ENCODE results near the gene SECTM1.

Gene SECTM1

GRCh38 chr17:82302568-82302963 is 31.0 kb downstream of the SECTM1 start:
- no peaks in the 10 kb centered on the region for H3K27me3 ChIP-seq (ENCODE audit: control insufficient read depth, insufficient read depth, low read length)
- H3K9ac ChIP-seq (ENCODE audit: low read depth, low read length), result no peak overlapping the region
- no peaks in the 10 kb centered on the region for H3K9me3 ChIP-seq (ENCODE audit: control insufficient read depth, insufficient read depth, low read length)
- H3K36me3 ChIP-seq (ENCODE audit: control insufficient read depth, insufficient read depth, low read length), result no peaks in the 10 kb centered on the region
- no peaks in the 10 kb centered on the region for H3K4me1 ChIP-seq (ENCODE audit: control insufficient read depth, insufficient read depth, low read length)
- H3K4me3 ChIP-seq (ENCODE audit: low read depth, low read length), result no peak overlapping the region

GRCh38 chr17:82301916-82302567 is 31.5 kb downstream of the SECTM1 start:
- Histone ChIP-seq H3K9ac (ENCODE audit: low read depth, low read length) (no peak overlapping the region), H3K36me3 (ENCODE audit: control insufficient read depth, insufficient read depth, low read length) (no peaks in the 10 kb centered on the region), H3K4me1 (ENCODE audit: control insufficient read depth, insufficient read depth, low read length) (no peaks in the 10 kb centered on the region), H3K4me3 (ENCODE audit: low read depth, low read length) (no peak overlapping the region), H3K9me3 (ENCODE audit: control insufficient read depth, insufficient read depth, low read length) (no peaks in the 10 kb centered on the region), H3K27me3 (ENCODE audit: control insufficient read depth, insufficient read depth, low read length) (no peaks in the 10 kb centered on the region)

- Histone ChIP-seq H3K4me3 (ENCODE audit: low read depth, low read length) (no peak overlapping the region), H3K9me3 (ENCODE audit: control insufficient read depth, insufficient read depth, low read length) (no peaks in the 10 kb centered on the region), H3K9ac (ENCODE audit: low read depth, low read length) (no peak overlapping the region), H3K27me3 (ENCODE audit: control insufficient read depth, insufficient read depth, low read length) (no peaks in the 10 kb centered on the region), H3K36me3 (ENCODE audit: control insufficient read depth, insufficient read depth, low read length) (no peaks in the 10 kb centered on the region), H3K4me1 (ENCODE audit: control insufficient read depth, insufficient read depth, low read length) (no peaks in the 10 kb centered on the region)
Observed at GRCh38 chr17:82301300-82301915, 32.2 kb downstream of the SECTM1 start.

DNA sequence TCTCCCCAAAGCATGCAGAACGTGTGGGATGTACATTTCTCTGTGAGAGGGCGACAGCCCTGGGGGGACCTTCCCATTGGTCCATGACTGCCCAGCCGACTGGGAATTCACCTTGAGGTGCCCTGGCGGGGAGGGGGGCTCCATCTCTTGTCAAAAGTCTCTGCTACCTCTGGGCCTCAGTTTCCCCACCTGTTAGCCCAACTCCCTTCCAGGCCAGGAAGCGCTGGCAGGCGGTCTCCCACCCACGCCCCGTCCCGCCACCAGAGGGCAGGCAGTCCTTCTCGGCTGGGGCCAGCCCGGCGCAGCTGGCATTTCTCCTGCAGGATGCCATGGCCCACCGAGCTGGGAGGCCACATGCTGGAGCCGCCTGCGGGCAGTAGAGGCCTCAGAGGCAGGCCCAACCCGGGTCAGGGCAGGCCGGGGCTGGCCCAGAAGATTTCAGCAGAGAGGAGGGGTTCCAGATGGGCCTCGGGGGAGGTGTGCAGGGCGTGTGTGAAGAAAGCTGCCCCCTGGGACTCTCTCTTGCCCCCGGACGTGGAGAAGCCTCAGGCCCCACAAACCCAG is 32.8 kb downstream of the SECTM1 start:
- Histone ChIP-seq H3K4me3 (ENCODE audit: low read depth, low read length) (no peak overlapping the region), H3K9me3 (ENCODE audit: control insufficient read depth, insufficient read depth, low read length) (no peaks in the 10 kb centered on the region), H3K9ac (ENCODE audit: low read depth, low read length) (no peak overlapping the region), H3K4me1 (ENCODE audit: control insufficient read depth, insufficient read depth, low read length) (no peaks in the 10 kb centered on the region), H3K27me3 (ENCODE audit: control insufficient read depth, insufficient read depth, low read length) (no peaks in the 10 kb centered on the region), H3K36me3 (ENCODE audit: control insufficient read depth, insufficient read depth, low read length) (no peaks in the 10 kb centered on the region)

DNA sequence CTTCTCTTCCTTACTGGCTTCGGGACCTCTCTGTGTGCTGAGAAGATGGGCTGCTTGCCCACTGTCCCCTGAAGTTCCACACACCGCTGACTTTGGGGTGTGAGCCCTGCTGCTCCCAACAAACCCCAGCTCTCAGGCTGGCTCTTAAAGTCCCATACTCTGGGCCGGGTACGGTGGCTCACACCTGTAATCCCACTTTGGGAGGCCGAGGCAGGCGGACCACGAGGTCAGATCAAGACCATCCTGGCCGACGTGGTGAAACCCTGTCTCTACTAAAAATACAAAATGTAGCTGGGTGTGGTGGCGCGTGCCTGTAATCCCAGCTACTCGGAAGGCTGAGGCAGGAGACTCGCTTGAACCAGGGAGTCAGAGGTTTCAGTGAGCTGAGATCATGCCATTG is 33.3 kb downstream of the SECTM1 start:
- Histone ChIP-seq H3K4me3 (ENCODE audit: low read depth, low read length) (no peak overlapping the region), H3K4me1 (ENCODE audit: control insufficient read depth, insufficient read depth, low read length) (no peaks in the 10 kb centered on the region)

GRCh38 chr17:82299452-82299851 is 34.1 kb downstream of the SECTM1 start:
- H3K36me3 ChIP-seq (ENCODE audit: control insufficient read depth, insufficient read depth, low read length), result no peaks in the 10 kb centered on the region
- no peaks in the 10 kb centered on the region for H3K27me3 ChIP-seq (ENCODE audit: control insufficient read depth, insufficient read depth, low read length)
- no peaks in the 10 kb centered on the region for H3K4me1 ChIP-seq (ENCODE audit: control insufficient read depth, insufficient read depth, low read length)
- no peak overlapping the region for H3K4me3 ChIP-seq (ENCODE audit: low read depth, low read length)
- no peak overlapping the region for H3K9ac ChIP-seq (ENCODE audit: low read depth, low read length)
- no peaks in the 10 kb centered on the region for H3K9me3 ChIP-seq (ENCODE audit: control insufficient read depth, insufficient read depth, low read length)

More for the DNA sequence above, 33.3 kb downstream of the SECTM1 start:
- Histone ChIP-seq H3K9me3 (ENCODE audit: control insufficient read depth, insufficient read depth, low read length) (no peaks in the 10 kb centered on the region), H3K36me3 (ENCODE audit: control insufficient read depth, insufficient read depth, low read length) (no peaks in the 10 kb centered on the region), H3K27me3 (ENCODE audit: control insufficient read depth, insufficient read depth, low read length) (no peaks in the 10 kb centered on the region), H3K9ac (ENCODE audit: low read depth, low read length) (no peak overlapping the region)

- H3K4me1 ChIP-seq (ENCODE audit: control insufficient read depth, insufficient read depth, low read length), result no peaks in the 10 kb centered on the region
- no peaks in the 10 kb centered on the region for H3K36me3 ChIP-seq (ENCODE audit: control insufficient read depth, insufficient read depth, low read length)
- no peaks in the 10 kb centered on the region for H3K27me3 ChIP-seq (ENCODE audit: control insufficient read depth, insufficient read depth, low read length)
- no peak overlapping the region for H3K9ac ChIP-seq (ENCODE audit: low read depth, low read length)
- no peak overlapping the region for H3K4me3 ChIP-seq (ENCODE audit: low read depth, low read length)
- H3K9me3 ChIP-seq (ENCODE audit: control insufficient read depth, insufficient read depth, low read length), result no peaks in the 10 kb centered on the region
Observed at GRCh38 chr17:82298538-82299421, 34.8 kb downstream of the SECTM1 start.

- no peaks in the 10 kb centered on the region for H3K4me1 ChIP-seq (ENCODE audit: control insufficient read depth, insufficient read depth, low read length)
Observed at GRCh38 chr17:82297714-82298537, 35.6 kb downstream of the SECTM1 start.

DNA sequence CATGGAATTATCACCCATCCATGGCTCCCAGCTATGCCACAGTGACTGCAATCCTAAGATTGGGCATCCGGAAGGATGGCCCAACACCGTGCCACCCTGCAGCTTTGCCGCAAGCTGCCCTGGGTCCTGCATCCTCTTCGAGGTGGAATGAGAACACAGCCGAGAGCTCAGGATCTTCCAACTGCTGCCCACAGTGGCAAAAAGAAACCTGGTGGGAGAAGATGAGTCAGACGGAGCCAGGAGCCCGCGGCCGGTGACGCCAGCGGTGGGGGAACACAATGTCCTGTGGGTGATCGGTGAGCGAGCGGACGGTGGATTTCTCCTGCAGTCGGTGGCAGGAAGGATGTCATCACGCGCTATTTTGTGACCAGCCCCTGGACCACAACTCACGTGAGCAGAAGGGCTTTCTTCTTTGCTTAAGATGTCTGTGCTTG is 36.3 kb downstream of the SECTM1 start:
- H3K4me3 ChIP-seq (ENCODE audit: low read depth, low read length), result no peak overlapping the region
- no peak overlapping the region for H3K9ac ChIP-seq (ENCODE audit: low read depth, low read length)
- no peaks in the 10 kb centered on the region for H3K27me3 ChIP-seq (ENCODE audit: control insufficient read depth, insufficient read depth, low read length)
- H3K36me3 ChIP-seq (ENCODE audit: control insufficient read depth, insufficient read depth, low read length), result no peaks in the 10 kb centered on the region
- no peaks in the 10 kb centered on the region for H3K9me3 ChIP-seq (ENCODE audit: control insufficient read depth, insufficient read depth, low read length)
- H3K4me1 ChIP-seq (ENCODE audit: control insufficient read depth, insufficient read depth, low read length), result no peaks in the 10 kb centered on the region

More at GRCh38 chr17:82297714-82298537, 35.6 kb downstream of the SECTM1 start:
- H3K36me3 ChIP-seq (ENCODE audit: control insufficient read depth, insufficient read depth, low read length), result no peaks in the 10 kb centered on the region
- no peak overlapping the region for H3K9ac ChIP-seq (ENCODE audit: low read depth, low read length)
- H3K27me3 ChIP-seq (ENCODE audit: control insufficient read depth, insufficient read depth, low read length), result no peaks in the 10 kb centered on the region
- H3K4me3 ChIP-seq (ENCODE audit: low read depth, low read length), result no peak overlapping the region
- H3K9me3 ChIP-seq (ENCODE audit: control insufficient read depth, insufficient read depth, low read length), result no peaks in the 10 kb centered on the region

- no peaks in the 10 kb centered on the region for H3K4me1 ChIP-seq (ENCODE audit: control insufficient read depth, insufficient read depth, low read length)
- no peak overlapping the region for H3K4me3 ChIP-seq (ENCODE audit: low read depth, low read length)
Observed at GRCh38 chr17:82296511-82297279, 36.9 kb downstream of the SECTM1 start.

More at GRCh38 chr17:82296511-82297279, 36.9 kb downstream of the SECTM1 start:
- Histone ChIP-seq H3K9me3 (ENCODE audit: control insufficient read depth, insufficient read depth, low read length) (no peaks in the 10 kb centered on the region), H3K36me3 (ENCODE audit: control insufficient read depth, insufficient read depth, low read length) (no peaks in the 10 kb centered on the region), H3K27me3 (ENCODE audit: control insufficient read depth, insufficient read depth, low read length) (no peaks in the 10 kb centered on the region), H3K9ac (ENCODE audit: low read depth, low read length) (no peak overlapping the region)

All from iPS-15b (cell line).